GM12878 (cell line): ENCODE results near the gene HNF4A. TPM values are rescaled to one million over a fixed set of nuclear protein-coding genes. Genes with fewer than 3 reads are reported as not detected.

Experiments used
- ATAC-seq: fragments of 200-7000 bp; cut with Tn5 transposase; 3 replicates; pipeline ENCODE4 v1.9.1; 2020; ENCODE audit warnings: mild to moderate bottlenecking, moderate library complexity
- BruUV-seq: library from RNA; stranded (reverse); fragments of 400-500 nt; replicated peaks from 2 replicates; lab custom pipeline; 2021; lab: Mats Ljungman, UMichigan
- CTCF ChIA-PET: fragments of 300-600 bp; sonication (Branson Sonifier 250); formaldehyde crosslinking; extraction: SDS; loops from one replicate; lab custom pipeline; 2021; ENCODE audit warnings: inconsistent platforms; lab: Yijun Ruan, JAX
- POLR2A ChIA-PET: fragments of 350-600 bp; formaldehyde crosslinking; extraction: SDS; loops from one replicate; lab custom pipeline; 2021; ENCODE audit warnings: inconsistent platforms; lab: Charles Lee
- RAD21 ChIA-PET: fragments of 300-600 bp; sonication (Branson Sonifier 250); formaldehyde crosslinking; loops from one replicate; lab custom pipeline; 2023; ENCODE audit warnings: antibody characterized with exemption; ENCODE audit not compliant: unreplicated experiment; lab: Charles Lee
- SMC1A ChIA-PET: fragments of 300-600 bp; sonication (Branson Sonifier 250); formaldehyde crosslinking; loops from one replicate; lab custom pipeline; 2023; ENCODE audit not compliant: unreplicated experiment, uncharacterized antibody; lab: Charles Lee
- DNase-seq: peaks from one replicate; pipeline ENCODE4 v3.0.0-alpha.2; 2011; ENCODE audit warnings: low read depth, low spot score
- FAIRE-seq: peaks from 3 replicates; lab custom pipeline; 2011; peaks lifted over from hg19 to GRCh38; lab: Jason Lieb, UNC
- H2AFZ ChIP-seq: 2 replicates; pipeline ENCODE4 v1.6.0; 2011; ENCODE audit warnings: low read depth, low read length, control low read depth; ENCODE audit not compliant: control insufficient read depth
- H3K27ac ChIP-seq: 2 replicates; pipeline ENCODE4 v1.5.1; 2011; ENCODE audit warnings: control low read depth; ENCODE audit not compliant: control insufficient read depth, insufficient read depth
- H3K27me3 ChIP-seq, 2 experiments: replicated peaks in 1 of 2; 2 replicates each; pipeline versions ENCODE4 v1.6.0 to v1.6.1; 2011; ENCODE audit warnings: low read length in 1 of 2; ENCODE audit not compliant: control insufficient read depth in 2 of 2, insufficient read depth in 2 of 2
- H3K36me3 ChIP-seq, 2 experiments: 2 replicates each; pipeline ENCODE4 v1.5.1; 2011; ENCODE audit warnings: low read length in 1 of 2; ENCODE audit not compliant: control insufficient read depth in 2 of 2, insufficient read depth in 2 of 2
- H3K4me1 ChIP-seq: 2 replicates; pipeline ENCODE4 v1.6.1; 2011; ENCODE audit warnings: mild to moderate bottlenecking, low read length, moderate library complexity, mixed read lengths; ENCODE audit not compliant: control insufficient read depth, insufficient read depth
- H3K4me2 ChIP-seq: 2 replicates; pipeline ENCODE4 v1.6.0; 2011; ENCODE audit warnings: control low read depth; ENCODE audit not compliant: control insufficient read depth, insufficient read depth
- H3K4me3 ChIP-seq: fragments of 200-600 bp; sonication (generic); 2 replicates; pipeline ENCODE4 v1.5.1; 2016
- H3K79me2 ChIP-seq: 2 replicates; pipeline ENCODE4 v1.6.0; 2011; ENCODE audit warnings: low read length; ENCODE audit not compliant: control insufficient read depth, insufficient read depth
- H3K9ac ChIP-seq: 2 replicates; pipeline ENCODE4 v1.8.0; 2011; ENCODE audit warnings: low read length, control low read depth, mixed read lengths; ENCODE audit not compliant: control insufficient read depth, insufficient read depth
- H3K9me3 ChIP-seq: replicated peaks from 3 replicates; pipeline ENCODE4 v1.5.1; 2011; ENCODE audit warnings: mild to moderate bottlenecking, low read length; ENCODE audit not compliant: control insufficient read depth, insufficient read depth
- H4K20me1 ChIP-seq: 2 replicates; pipeline ENCODE4 v1.6.0; 2011; ENCODE audit not compliant: control insufficient read depth, insufficient read depth
- CBX3 ChIP-seq: fragments of 200-600 bp; sonication (generic); IDR thresholded peaks from 2 replicates; pipeline ENCODE4 v1.6.1; 2016; ENCODE audit warnings: low read depth, borderline replicate concordance
- MXI1 ChIP-seq: fragments of 150-350 bp; IDR thresholded peaks from 2 replicates; pipeline ENCODE4 v1.6.1; 2011; ENCODE audit warnings: low read depth, mild to moderate bottlenecking, inconsistent platforms, low read length, improper control_type of control experiment
- PAX5 ChIP-seq: IDR thresholded peaks from 2 replicates; pipeline ENCODE4 v1.6.1; 2011; ENCODE audit warnings: low read depth, low read length, borderline replicate concordance
- WGBS: methylation state at CpG from one replicate; pipeline ENCODE4 v1.1.6; 2016; ENCODE audit warnings: low lambda C conversion rate; ENCODE audit not compliant: insufficient replicate concordance, insufficient coverage; ENCODE audit errors: missing lambda C conversion rate; 5-methylcytosine and 5-hydroxymethylcytosine counted together
- in situ Hi-C: fragments of 300-500 bp; cut with MboI; formaldehyde crosslinking; loops from 9 replicates; pipeline ENCODE4 v1.14.3; 2018; ENCODE audit warnings: mixed read lengths
- intact Hi-C: fragments of 100-400 bp; cut with micrococcal nuclease; formaldehyde crosslinking; loops from one replicate; pipeline ENCODE4 v1.14.2; 2022; ENCODE audit not compliant: unreplicated experiment
- polyA plus RNA-seq, 11 experiments: library from polyadenylated mRNA; depleted of rRNA in 4 of 11; unstranded in 6 of 11; stranded (reverse) in 5 of 11; fragments of >200 nt; fragmentation: Nextera tagmentation in 4 of 11; fragmentation: Illumina TruSeq in 1 of 11; extraction: Ambion mirVana in 4 of 11; extraction: Trizol in 1 of 11; gene quantifications; 1 replicate in 1 of 11; 2 replicates in 10 of 11; pipeline versions ENCODE4 v1.2.1 to v1.2.3, GENCODE V29; 2011 to 2016; ENCODE audit warnings: inconsistent platforms in 2 of 11, missing spikeins in 2 of 11, low read depth in 1 of 11
- total RNA-seq, 4 experiments: library from RNA; depleted of rRNA in 3 of 4; stranded (reverse); fragments of >200 nt in 3 of 4; fragmentation: Illumina TruSeq in 1 of 4; extraction: Trizol in 1 of 4; gene quantifications; 2 replicates each; pipeline versions ENCODE4 v1.2.1 to v1.2.3, GENCODE V29; 2013 to 2021
- TF ChIP-seq, protein P1 (sequence below): fragments of 450-650 bp; formaldehyde crosslinking; IDR thresholded peaks from 2 replicates; pipeline ENCODE4 v1.4.0; 2022; ENCODE audit warnings: mild to moderate bottlenecking, moderate library complexity

The HNF4A gene
- total and polyA plus RNA-seq, 10 of the 15 experiments (the other 5 are each of a cell fraction or from before 2014, with no cell fraction given): 0.21 TPM; not detected in 9

DNA sequence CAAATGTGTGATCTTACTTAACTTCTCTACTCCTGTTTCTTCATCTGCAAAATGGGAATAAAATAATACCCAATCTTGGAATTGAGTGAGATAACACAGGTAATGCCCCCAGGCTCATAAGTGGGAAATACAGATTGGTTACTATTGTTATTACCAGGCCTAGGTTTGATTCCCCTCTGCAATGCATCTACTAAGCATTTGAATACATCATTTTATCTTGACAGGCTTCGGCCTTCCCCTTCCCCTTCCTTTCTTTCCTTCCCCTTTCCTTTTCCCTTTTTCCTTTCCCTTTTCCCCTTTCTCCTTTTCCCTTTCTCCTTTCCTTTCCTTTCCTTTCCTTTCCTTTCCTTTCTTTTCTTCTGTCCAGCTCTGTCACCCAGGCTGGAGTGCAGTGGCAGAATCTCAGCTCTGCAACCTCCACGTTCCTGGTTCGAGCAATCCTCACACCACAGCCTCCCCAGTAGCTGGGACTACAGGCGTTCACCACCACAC, 7.3 kb upstream of the HNF4A start (continued):
- TF ChIP-seq, protein P1, sequence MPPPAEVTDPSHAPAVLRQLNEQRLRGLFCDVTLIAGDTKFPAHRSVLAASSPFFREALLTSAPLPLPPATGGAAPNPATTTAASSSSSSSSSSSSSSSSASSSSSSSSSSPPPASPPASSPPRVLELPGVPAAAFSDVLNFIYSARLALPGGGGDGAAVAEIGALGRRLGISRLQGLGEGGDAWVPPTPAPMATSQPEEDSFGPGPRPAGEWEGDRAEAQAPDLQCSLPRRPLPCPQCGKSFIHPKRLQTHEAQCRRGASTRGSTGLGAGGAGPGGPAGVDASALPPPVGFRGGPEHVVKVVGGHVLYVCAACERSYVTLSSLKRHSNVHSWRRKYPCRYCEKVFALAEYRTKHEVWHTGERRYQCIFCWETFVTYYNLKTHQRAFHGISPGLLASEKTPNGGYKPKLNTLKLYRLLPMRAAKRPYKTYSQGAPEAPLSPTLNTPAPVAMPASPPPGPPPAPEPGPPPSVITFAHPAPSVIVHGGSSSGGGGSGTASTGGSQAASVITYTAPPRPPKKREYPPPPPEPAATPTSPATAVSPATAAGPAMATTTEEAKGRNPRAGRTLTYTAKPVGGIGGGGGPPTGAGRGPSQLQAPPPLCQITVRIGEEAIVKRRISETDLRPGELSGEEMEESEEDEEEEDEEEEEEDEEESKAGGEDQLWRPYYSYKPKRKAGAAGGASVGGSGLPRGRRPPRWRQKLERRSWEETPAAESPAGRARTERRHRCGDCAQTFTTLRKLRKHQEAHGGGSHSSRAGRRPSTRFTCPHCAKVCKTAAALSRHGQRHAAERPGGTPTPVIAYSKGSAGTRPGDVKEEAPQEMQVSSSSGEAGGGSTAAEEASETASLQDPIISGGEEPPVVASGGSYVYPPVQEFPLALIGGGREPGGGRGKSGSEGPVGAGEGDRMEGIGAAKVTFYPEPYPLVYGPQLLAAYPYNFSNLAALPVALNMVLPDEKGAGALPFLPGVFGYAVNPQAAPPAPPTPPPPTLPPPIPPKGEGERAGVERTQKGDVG (CRISPR knock-in tag): no peak
- TF ChIP-seq MXI1 (no peak), PAX5 (no peak)

DNA sequence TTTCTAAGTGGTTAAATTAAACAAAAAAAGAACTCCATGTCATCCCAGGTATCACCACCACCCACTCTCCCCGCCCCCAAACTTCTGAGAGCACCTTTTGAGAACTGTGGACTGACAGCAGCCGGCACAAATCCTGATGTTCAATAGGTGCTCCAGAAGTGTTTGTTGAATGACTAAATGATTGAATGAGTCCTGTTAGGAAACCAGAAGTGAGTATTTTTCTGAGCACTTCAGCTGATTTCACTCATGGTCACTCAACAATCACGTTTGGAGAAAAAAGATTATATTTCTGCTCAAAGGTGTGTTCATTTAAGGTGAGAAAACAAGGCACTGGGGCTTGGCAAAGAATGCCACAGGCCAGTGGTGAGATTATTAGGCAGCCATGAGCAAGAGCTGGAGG, 6.2 kb upstream of the HNF4A start:
- Histone ChIP-seq H3K27me3 (no peaks in the 10 kb centered on the region), H3K4me3 (no peak overlapping the region), H3K36me3 (no peaks in the 10 kb centered on the region), H2AFZ (no peak overlapping the region), H4K20me1 (no peaks in the 10 kb centered on the region), H3K27ac (no peak overlapping the region), H3K9ac (no peak overlapping the region), H3K4me1 (peaks cover 5% of the 10 kb centered on the region; the same call in 1 of the 2 replicates), H3K79me2 (no peaks in the 10 kb centered on the region), H3K4me2 (no peak overlapping the region), H3K9me3 (no peaks in the 10 kb centered on the region)
- in situ Hi-C loops: no loop called here
- WGBS: 41% methylated on average over 3 of the region's 3 CpGs
- intact Hi-C loops: no loop called here
- BruUV-seq: no TSS peak
- no peak for TF ChIP-seq CBX3
- ATAC-seq: no peak
- ChIA-PET CTCF (no interaction called here), SMC1A (no interaction called here), RAD21 (no interaction called here), POLR2A (no interaction called here)
- no peak for DNase-seq
- FAIRE-seq: no peak
